ENCODE measurements around the gene CACYBP. TPM values are rescaled to one million over a fixed set of nuclear protein-coding genes. Genes with fewer than 3 reads are reported as not detected.

The CACYBP gene
- total RNA-seq, 1 experiment from 2014 or later, result 220 TPM

- Histone ChIP-seq H3K4me3 (ENCODE audit: insufficient read depth, low read depth, low read length) (no peak overlapping the region), H3K27me3 (ENCODE audit: control insufficient read depth, insufficient read depth, low read length) (no peaks in the 10 kb centered on the region), H3K36me3 (replicated peaks; ENCODE audit: control insufficient read depth, insufficient read depth, low read length) (peaks cover 5% of the 10 kb centered on the region)
- DNase-seq, result no peak
These were observed 33.7 kb upstream of the CACYBP start for GRCh38 chr1:174966008-174966572.

DNA sequence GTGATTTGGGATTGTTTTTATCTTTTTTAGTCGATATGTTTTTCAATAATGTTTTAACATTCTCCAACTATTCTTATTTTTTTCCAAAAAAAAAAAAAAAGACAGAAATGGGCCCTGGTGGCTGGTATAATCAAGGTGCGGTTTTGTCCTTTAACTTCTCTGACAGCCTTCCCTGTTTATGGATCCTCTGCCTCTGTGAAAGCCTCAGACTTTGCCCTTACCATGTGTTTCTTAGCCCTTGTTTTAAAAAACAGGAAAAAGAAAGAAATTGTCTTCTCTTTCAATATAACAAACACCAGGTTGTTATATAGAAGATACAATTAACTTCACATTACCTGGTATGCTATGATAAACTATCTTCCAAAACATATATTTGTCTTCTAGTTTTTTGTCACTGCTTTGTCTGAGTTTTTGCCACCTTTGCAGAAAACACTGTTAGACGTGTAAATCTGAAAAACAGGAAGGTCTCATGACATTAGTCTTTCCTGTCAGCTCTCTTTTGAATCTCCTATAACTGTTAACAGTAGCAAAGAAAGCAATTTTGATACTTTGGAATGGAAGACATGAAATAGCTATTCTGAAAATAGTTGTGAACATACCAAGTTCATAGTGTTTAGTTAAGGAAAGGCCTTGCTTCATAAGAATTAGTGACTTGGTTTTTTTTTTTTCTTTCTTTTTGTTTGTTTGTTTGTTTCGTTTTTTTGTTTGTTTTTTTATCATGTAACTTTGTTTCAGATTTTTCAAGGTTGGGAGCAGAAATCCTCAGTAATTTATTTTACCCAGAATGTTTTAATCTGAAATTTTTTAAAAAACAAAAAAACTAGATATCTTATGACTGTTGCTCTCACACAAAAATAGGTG, 31.7 kb upstream of the CACYBP start:
- Histone ChIP-seq H3K4me3 (ENCODE audit: insufficient read depth, low read depth, low read length) (no peak overlapping the region), H3K27me3 (ENCODE audit: control insufficient read depth, insufficient read depth, low read length) (no peaks in the 10 kb centered on the region), H3K36me3 (replicated peaks; ENCODE audit: control insufficient read depth, insufficient read depth, low read length) (peaks cover 8% of the 10 kb centered on the region)
- no peak for DNase-seq

DNA sequence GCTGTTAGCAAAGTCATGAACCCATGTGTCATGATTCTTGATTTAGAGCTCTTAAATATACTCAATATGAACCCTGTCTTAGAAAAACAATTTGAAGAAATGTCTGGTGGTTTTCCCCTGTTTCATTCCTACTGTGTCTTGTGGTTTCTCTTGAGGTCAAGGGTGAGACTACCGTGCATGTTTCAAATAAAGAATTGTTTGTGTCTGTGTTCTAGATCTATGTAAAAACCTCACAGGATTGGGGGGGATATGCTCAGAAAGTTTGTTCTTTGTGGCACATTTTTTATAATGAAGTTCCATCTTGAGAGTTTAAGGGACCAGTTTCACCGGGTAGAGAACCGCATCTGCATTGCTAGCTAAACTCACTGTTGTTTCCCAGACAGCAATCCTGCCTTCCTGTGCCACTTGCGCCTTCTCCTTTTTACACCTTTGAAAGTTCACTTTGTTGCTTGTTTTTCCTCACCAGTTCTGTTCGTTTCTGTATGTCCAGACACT, 30.9 kb upstream of the CACYBP start:
- DNase-seq, result no peak
- Histone ChIP-seq H3K4me3 (ENCODE audit: insufficient read depth, low read depth, low read length) (no peak overlapping the region), H3K27me3 (ENCODE audit: control insufficient read depth, insufficient read depth, low read length) (no peaks in the 10 kb centered on the region), H3K36me3 (replicated peaks; ENCODE audit: control insufficient read depth, insufficient read depth, low read length) (peaks cover 8% of the 10 kb centered on the region)

DNA sequence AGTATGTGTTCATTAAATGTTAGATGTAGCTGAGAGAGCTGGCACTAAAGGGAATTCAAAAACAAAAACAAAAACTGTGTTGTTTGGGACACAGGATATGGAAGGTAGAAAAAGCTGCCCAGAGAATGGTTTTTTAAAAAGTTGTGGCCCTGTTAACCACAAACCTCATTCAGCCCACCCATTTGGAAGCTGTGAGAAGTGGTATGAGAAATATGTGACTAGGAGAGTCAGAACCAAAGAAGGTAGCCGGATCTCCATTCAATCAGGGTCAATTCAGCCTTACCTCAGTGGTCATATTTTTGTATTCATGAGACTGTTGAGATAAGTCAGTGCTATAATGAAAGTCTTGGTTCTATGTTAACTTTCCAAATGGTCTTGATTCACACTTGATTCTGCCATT, 29.8 kb upstream of the CACYBP start:
- Histone ChIP-seq H3K36me3 (replicated peaks; ENCODE audit: control insufficient read depth, insufficient read depth, low read length) (peaks cover 13% of the 10 kb centered on the region), H3K4me3 (ENCODE audit: insufficient read depth, low read depth, low read length) (no peak overlapping the region), H3K27me3 (ENCODE audit: control insufficient read depth, insufficient read depth, low read length) (no peaks in the 10 kb centered on the region)
- no peak for DNase-seq

GRCh38 chr1:174971466-174971865, 28.3 kb upstream of the CACYBP start:
- H3K27me3 ChIP-seq (ENCODE audit: control insufficient read depth, insufficient read depth, low read length), result no peaks in the 10 kb centered on the region
- H3K4me3 ChIP-seq (ENCODE audit: insufficient read depth, low read depth, low read length), result no peak overlapping the region
- H3K36me3 ChIP-seq (replicated peaks; ENCODE audit: control insufficient read depth, insufficient read depth, low read length), result peaks cover 16% of the 10 kb centered on the region
- no peak for DNase-seq

- Histone ChIP-seq H3K27me3 (ENCODE audit: control insufficient read depth, insufficient read depth, low read length) (no peaks in the 10 kb centered on the region), H3K36me3 (replicated peaks; ENCODE audit: control insufficient read depth, insufficient read depth, low read length) (peaks cover 17% of the 10 kb centered on the region), H3K4me3 (ENCODE audit: insufficient read depth, low read depth, low read length) (no peak overlapping the region)
- DNase-seq, result no peak
These were observed 27.8 kb upstream of the CACYBP start for GRCh38 chr1:174971902-174972301.

- H3K36me3 ChIP-seq (replicated peaks; ENCODE audit: control insufficient read depth, insufficient read depth, low read length), result peaks cover 20% of the 10 kb centered on the region
- no peak overlapping the region for H3K4me3 ChIP-seq (ENCODE audit: insufficient read depth, low read depth, low read length)
- DNase-seq, result no peak
- H3K27me3 ChIP-seq (ENCODE audit: control insufficient read depth, insufficient read depth, low read length), result no peaks in the 10 kb centered on the region
These were observed 25.0 kb upstream of the CACYBP start for GRCh38 chr1:174974711-174975119.

GRCh38 chr1:174975764-174976163, 24.0 kb upstream of the CACYBP start:
- Histone ChIP-seq H3K4me3 (ENCODE audit: insufficient read depth, low read depth, low read length) (no peak overlapping the region), H3K36me3 (replicated peaks; ENCODE audit: control insufficient read depth, insufficient read depth, low read length) (peaks cover 18% of the 10 kb centered on the region), H3K27me3 (ENCODE audit: control insufficient read depth, insufficient read depth, low read length) (no peaks in the 10 kb centered on the region)
- no peak for DNase-seq

- no peak for DNase-seq
- H3K36me3 ChIP-seq (replicated peaks; ENCODE audit: control insufficient read depth, insufficient read depth, low read length), result peaks cover 17% of the 10 kb centered on the region
- no peak overlapping the region for H3K4me3 ChIP-seq (ENCODE audit: insufficient read depth, low read depth, low read length)
- no peaks in the 10 kb centered on the region for H3K27me3 ChIP-seq (ENCODE audit: control insufficient read depth, insufficient read depth, low read length)
These were observed 23.2 kb upstream of the CACYBP start for GRCh38 chr1:174976436-174977108.

- Histone ChIP-seq H3K36me3 (replicated peaks; ENCODE audit: control insufficient read depth, insufficient read depth, low read length) (peaks cover 12% of the 10 kb centered on the region), H3K4me3 (ENCODE audit: insufficient read depth, low read depth, low read length) (no peak overlapping the region), H3K27me3 (ENCODE audit: control insufficient read depth, insufficient read depth, low read length) (no peaks in the 10 kb centered on the region)
- DNase-seq, result peak; percentile 29
These were observed 16.6 kb upstream of the CACYBP start for GRCh38 chr1:174982971-174983689.

DNA sequence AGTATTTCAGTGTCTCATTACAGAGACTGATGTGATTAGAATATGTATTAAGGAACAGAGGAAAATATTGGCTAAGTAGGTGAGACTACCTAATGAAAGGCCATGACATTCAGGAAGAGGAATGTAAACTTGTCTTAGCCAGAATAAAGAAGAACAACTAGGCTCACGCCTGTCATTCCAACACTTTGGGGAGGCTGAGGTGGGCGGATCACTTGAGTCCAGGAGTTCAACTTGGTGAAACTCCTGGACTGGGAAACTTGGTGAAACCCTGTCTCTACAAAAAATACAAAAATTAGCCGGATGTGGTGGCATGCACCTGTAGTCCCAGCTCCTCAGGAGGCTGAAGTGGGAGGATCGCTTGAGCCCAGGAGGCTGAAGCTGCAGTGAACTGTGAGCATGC, 14.8 kb upstream of the CACYBP start:
- H3K36me3 ChIP-seq (replicated peaks; ENCODE audit: control insufficient read depth, insufficient read depth, low read length), result peaks cover 18% of the 10 kb centered on the region
- no peak overlapping the region for H3K4me3 ChIP-seq (ENCODE audit: insufficient read depth, low read depth, low read length)
- no peak for DNase-seq
- no peaks in the 10 kb centered on the region for H3K27me3 ChIP-seq (ENCODE audit: control insufficient read depth, insufficient read depth, low read length)

- Histone ChIP-seq H3K36me3 (replicated peaks; ENCODE audit: control insufficient read depth, insufficient read depth, low read length) (peaks cover 13% of the 10 kb centered on the region), H3K4me3 (ENCODE audit: insufficient read depth, low read depth, low read length) (no peak overlapping the region), H3K27me3 (ENCODE audit: control insufficient read depth, insufficient read depth, low read length) (no peaks in the 10 kb centered on the region)
- no peak for DNase-seq
These were observed 11.2 kb upstream of the CACYBP start for GRCh38 chr1:174988539-174988938.

GRCh38 chr1:174988986-174989385, 10.8 kb upstream of the CACYBP start:
- DNase-seq, result no peak
- no peaks in the 10 kb centered on the region for H3K27me3 ChIP-seq (ENCODE audit: control insufficient read depth, insufficient read depth, low read length)
- H3K36me3 ChIP-seq (replicated peaks; ENCODE audit: control insufficient read depth, insufficient read depth, low read length), result peaks cover 13% of the 10 kb centered on the region
- no peak overlapping the region for H3K4me3 ChIP-seq (ENCODE audit: insufficient read depth, low read depth, low read length)

DNA sequence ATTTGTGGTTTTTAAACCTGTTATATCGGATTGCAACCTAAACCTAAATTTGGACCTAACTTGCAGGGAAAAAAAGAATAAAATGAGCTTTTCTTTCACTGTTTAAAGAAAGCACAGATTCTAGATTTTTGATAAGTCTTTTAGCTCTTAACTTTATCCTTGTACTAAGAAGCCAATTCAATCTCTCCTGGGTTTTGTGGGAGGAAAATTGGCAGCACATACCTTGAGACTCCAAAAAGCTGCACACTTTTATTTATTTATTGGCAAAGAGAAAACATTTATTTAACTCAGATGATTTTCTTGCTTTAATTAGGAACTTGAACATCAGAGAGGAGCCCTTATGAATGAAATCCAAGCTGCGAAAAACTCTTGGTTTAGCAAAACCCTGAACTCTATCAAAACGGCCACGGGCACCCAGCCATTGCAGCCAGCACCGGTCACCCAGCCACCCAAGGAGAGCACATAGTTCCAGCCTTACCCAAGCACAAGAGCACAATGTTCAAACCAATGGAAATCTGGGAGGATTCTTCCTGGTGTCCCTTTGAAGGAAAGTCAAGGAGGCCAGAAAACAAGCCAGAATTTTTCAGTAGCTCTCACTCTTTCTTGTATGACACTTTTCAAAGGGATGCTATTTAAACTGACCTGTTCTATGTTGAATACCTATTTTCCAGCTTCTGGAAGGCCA, 10.1 kb upstream of the CACYBP start:
- Histone ChIP-seq H3K4me3 (ENCODE audit: insufficient read depth, low read depth, low read length) (no peak overlapping the region), H3K36me3 (replicated peaks; ENCODE audit: control insufficient read depth, insufficient read depth, low read length) (peaks cover 13% of the 10 kb centered on the region), H3K27me3 (ENCODE audit: control insufficient read depth, insufficient read depth, low read length) (no peaks in the 10 kb centered on the region)
- DNase-seq, result no peak
